GM12864 (cell line): ENCODE results near the gene CSNK1E.

Experiments used
- DNase-seq: peaks from one replicate; pipeline ENCODE4 v3.0.0-alpha.2; 2011; ENCODE audit warnings: low read depth
- H3K4me3 ChIP-seq: 2 replicates; pipeline ENCODE4 v1.5.1; 2011; ENCODE audit warnings: mild to moderate bottlenecking, low read depth, low read length, control low read depth
- CTCF ChIP-seq: IDR thresholded peaks from 2 replicates; pipeline ENCODE4 v1.5.1; 2011; ENCODE audit warnings: low read depth, mild to moderate bottlenecking, moderate library complexity, low read length, control low read depth, inconsistent platforms; ENCODE audit errors: missing control alignments

CSNK1E gene

DNA sequence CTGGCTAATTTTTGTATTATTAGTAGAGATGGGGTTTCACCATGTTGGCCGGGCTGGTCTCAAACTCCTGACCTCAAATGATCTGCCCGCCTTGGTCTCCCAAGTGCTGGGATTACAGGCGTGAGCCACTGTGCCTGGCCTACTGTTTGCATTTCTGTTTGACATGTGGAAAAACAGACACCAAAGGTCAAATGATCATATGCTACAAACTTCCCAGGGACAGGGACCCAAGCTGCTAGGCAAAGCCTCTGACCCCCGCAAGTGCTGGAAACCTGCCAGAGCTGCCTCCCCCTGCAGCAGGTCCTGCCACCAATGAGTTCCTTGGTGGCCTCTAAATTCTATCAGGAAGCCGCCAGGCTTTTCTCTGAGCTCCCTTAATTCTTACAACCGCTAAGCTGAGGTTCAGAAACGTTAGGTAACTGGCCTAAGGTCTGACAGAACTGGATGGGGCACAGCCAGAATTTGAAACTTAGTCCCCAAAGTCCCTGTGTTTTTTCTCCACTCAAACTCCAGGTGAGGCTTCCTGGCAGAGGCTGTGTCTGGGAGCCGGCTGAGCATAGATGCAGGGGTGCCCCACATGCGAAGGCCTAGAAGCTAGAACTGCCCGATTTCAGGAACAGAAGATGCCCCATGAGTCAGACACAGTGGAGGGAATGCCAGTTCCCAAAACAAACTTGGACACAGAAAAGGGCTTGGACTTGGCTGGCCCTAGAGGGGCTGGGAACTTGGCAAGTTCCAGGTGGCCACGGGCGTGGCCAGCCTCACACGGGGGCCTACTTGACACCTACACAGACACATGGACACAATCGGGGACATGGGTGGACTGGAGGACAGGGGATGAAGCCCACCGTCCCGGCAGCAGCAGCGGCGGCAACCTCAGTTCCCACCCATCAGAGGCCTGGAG lies 7.4 kb downstream of the CSNK1E start:
- DNase-seq = no peak
- TF ChIP-seq CTCF = no peak
- H3K4me3 ChIP-seq = no peak overlapping the region

DNA sequence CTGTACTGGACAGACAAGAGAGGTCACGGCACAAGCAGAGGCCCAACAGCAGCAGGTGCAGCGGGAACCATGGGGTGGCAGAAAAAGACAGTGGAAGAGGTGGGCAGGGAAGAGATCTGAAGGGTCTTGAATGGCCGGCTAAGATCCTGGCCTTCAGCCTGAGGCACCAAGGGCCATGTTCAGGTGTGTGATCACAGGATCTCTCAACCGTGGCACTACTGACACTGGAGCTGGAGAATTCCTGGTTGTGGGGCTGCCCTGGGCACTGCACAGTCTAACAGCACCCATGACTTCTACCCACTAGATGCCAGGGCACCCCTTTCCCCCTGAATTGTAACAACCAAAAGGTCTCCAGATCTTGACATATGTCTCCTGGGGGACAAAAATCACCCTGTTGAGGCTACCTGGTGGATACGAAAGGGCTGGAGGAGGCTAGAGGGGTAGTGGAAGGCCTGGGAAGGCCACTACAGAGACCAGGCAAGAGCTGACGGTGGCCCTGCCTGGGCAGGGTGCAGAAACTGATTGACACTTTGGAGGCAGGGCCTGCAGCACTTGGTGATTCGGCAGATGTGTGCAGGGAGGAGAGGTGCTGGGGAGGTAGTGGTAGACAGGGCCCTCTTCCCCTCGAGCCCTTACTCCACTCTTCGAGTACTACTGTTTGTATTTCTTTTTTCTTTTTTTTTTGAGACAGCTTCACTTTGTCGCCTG lies 8.3 kb downstream of the CSNK1E start:
- no peak for TF ChIP-seq CTCF
- H3K4me3 ChIP-seq = no peak overlapping the region
- no peak for DNase-seq

- peak overlapping the region; percentile 23 for H3K4me3 ChIP-seq
- peak; percentile 91 for DNase-seq
- peak; percentile 28 for TF ChIP-seq CTCF
Observed at GRCh38 chr22:38305471-38306448, 11.5 kb downstream of the CSNK1E start.

DNA sequence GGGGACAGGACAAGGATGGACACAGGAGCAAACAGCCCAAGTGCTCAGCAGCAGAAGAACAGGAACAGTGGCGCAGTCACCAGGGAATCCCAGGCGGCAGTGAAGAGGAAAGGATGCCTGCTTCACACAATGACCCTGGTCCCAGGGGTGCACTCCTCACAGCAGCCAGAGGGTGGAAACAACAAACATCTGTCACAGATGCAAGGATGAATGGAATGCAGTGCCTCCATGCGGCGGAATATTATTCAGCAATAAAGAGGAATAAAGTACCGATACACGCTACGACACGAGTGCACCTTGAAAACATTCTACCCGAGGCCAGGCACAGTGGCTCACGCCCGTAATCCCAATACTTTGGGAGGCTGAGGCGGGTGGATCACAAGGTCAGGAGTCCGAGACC lies 12.7 kb downstream of the CSNK1E start:
- no peak for DNase-seq
- TF ChIP-seq CTCF = no peak
- no peak overlapping the region for H3K4me3 ChIP-seq

DNA sequence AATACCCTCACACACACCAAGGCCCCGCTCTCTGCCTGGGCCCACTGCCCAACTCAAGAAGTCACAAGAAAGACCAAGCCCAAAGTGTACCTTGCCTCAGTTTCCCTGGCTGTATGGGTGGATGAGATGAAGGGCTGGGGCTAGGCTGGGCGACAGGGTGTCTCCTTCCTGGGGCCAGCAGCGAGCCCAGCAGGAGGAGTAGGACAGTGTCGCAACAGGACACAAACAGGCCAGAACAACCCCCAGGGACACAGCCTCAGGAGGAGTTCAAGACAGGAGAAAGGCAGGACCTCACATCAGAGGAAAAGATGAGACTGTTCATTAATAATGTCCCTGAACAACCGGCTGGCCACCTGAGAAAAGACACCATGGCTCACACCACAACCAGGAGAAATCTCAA lies 13.3 kb downstream of the CSNK1E start:
- DNase-seq = no peak
- no peak for TF ChIP-seq CTCF
- no peak overlapping the region for H3K4me3 ChIP-seq

DNA sequence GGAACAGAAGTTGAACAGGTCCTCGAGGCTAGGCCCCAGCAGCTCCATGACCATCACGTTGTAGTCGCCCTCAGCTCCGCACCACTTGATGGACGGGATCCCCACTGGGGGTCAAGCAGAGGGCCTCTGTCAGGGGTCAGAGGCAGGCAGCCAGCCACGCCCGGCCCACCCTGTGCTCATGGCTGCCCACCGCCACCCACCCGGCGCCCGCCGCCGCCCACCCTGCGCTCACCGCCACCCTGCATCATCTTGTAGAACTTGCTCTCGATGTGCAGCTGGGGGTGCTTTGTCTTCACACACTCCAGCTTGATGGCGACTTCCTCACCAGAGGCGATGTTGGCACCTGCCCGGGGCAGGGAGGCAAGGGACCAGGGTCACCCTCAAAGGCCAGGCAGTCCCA lies 14.3 kb downstream of the CSNK1E start:
- DNase-seq = no peak
- no peak for TF ChIP-seq CTCF
- no peak overlapping the region for H3K4me3 ChIP-seq
